HS-5 (cell line): Measurements from ENCODE around the gene RIN3.

Experiments
- DNase-seq: peaks from one replicate; pipeline ENCODE4 v3.0.0-alpha.2; 2012; ENCODE audit warnings: low read depth

The RIN3 gene

DNA sequence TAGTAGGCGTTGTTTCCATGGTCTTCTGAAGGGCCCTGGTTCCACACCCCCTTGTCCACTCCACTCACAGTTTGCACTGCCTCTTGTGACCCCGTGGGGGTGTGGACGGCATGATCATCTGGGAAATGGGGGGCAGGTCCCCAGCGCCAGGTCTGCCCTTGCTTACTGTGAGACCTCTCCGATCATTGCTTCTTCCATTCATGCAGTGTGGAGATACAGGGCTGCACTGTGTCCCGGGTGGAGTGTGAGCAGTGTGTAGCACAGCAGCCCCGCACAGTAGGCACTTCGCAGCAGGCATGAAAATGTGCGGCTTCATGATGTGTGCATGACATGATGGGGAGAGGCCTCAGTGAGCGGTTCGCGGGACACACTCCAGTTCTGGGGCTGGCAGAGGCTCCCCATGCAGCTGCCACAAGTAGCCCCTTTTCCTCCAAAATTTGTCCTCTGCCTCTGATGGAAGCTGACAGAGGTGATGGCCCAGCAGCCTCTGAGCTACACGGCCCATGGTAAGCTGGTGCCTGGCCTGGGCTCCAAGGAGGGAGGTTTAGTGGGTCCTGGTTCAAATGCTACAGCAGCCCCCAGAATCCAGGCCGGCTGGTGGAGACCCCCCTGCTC, 15.0 kb downstream of the RIN3 start:
- no peak for DNase-seq

GRCh38 chr14:92529903-92530302, 16.3 kb downstream of the RIN3 start:
- DNase-seq = no peak

DNA sequence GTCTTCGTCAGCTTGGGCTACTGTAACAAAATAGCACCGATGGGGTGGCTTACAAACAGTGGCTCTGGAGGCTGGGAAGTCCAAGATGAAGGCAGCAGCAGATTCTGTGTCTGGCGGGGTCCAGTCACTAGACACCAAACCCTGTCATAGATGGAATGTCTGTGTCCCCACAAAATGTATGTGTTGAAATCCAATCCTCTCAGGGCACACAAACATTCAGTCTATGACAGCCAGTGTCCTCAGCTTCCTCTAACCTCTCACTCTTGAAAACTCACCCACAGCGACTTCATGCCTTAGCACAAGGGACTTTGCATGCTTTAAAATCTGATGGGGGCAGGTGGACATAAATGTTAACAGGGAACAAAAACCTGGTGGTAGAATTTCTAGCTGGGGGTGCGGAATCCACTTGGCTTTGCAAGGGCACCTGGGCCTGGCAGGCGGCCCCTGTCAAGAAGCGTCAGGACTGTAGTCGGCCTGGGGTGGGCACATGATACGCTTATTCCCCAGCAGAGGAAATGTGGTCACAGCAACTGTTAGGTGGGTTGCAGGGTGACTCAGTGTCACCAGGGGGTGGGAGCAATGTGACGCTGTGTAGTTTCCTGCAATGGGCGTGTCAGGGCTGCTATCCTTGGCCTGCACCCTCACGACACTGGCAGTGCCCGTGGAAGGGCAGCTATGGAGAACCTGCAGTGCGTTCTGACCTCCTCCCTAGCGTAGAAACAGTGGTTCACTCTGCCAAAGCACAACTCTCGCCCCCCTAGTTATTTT, 17.7 kb downstream of the RIN3 start:
- DNase-seq = no peak

DNA sequence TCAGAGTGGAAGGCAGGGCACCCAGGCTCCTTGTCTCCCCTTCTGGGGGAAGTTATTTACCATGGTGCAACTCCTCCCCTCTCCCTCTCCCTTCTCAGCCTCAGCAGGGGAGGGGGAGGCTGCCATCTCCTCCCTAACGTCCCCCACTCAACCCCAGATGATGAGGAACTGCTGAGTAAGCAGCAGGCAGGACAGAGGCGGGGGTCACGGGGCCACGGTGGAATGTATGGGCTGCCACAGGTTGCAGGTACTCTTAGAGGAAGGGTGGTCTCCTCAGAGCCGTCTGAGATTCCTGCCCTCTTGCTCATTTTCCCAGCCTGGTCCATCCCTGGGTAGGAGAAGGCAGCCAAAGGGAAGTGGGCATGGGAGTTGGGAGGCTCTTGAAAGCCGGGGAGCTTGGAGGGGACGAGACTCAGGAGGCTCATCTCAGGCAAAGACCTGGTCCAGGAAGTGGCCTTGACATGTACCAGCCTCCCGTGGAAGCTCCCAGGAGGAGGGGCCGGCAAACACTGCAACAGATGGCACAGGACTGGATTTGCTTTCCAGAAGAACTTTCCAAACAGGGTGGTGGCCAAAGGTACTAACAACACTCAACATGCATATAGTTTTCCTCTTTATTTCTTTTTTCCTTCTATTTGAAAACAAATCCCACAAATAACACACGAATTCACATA, 19.0 kb downstream of the RIN3 start:
- no peak for DNase-seq

- no peak for DNase-seq
Measured at GRCh38 chr14:92534932-92535643, 21.5 kb downstream of the RIN3 start.

- DNase-seq = peak; percentile 68
Measured at GRCh38 chr14:92536231-92536630, 22.6 kb downstream of the RIN3 start.

DNA sequence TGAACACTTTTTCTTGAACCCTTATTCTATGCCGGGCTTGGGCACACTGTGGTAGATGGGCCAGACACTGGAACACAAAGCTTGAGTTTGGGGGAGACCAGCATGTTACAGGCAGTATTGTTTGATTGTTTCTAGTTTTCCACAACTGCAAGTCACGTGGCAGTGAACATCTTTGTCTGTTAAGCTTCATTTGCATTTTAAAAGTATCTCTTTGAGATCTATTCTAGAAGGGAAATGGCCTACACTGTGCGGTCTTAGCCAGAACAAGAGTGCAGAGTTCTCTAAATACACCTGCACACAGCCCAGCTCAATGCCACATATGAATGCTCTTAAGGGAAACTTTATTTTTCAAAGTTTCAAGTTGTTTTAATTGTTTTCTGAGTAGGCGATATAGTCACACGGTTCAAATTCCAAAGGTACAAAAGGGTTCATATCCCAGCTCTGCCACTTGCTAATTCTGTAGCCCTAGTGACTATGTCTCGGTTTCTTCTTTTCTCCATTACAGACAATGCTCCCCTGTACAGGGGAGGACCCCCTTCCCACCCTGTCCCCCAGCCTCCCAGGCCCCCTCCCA, 24.9 kb downstream of the RIN3 start:
- DNase-seq = no peak

GRCh38 chr14:92539419-92539818, 25.8 kb downstream of the RIN3 start:
- DNase-seq = no peak

DNA sequence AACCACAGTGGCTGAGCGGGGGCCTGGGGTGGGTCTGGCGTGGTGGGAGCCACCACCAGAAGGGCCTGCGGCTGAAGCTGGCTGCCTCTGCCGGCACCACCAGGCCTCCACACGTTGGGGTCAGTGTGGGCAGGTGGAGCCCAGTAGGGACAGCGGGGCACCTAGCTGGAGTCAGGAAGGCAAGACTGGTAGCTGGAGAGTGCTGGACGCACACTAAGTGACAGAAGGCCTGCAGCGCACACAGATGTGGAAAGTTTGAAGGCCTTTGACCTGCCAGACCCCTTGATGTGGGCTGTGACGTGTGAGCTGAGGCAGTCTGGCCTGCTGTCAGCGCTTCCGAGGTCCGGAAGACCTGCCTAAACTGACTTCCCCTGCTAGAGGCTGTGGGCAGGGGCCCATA, 26.3 kb downstream of the RIN3 start:
- no peak for DNase-seq

- peak; percentile 93 for DNase-seq
Measured at GRCh38 chr14:92540472-92541048, 27.0 kb downstream of the RIN3 start.

- DNase-seq = no peak
Measured at GRCh38 chr14:92542766-92543554, 29.4 kb downstream of the RIN3 start.

- DNase-seq = no peak
Measured at GRCh38 chr14:92544051-92544720, 30.6 kb downstream of the RIN3 start.

DNA sequence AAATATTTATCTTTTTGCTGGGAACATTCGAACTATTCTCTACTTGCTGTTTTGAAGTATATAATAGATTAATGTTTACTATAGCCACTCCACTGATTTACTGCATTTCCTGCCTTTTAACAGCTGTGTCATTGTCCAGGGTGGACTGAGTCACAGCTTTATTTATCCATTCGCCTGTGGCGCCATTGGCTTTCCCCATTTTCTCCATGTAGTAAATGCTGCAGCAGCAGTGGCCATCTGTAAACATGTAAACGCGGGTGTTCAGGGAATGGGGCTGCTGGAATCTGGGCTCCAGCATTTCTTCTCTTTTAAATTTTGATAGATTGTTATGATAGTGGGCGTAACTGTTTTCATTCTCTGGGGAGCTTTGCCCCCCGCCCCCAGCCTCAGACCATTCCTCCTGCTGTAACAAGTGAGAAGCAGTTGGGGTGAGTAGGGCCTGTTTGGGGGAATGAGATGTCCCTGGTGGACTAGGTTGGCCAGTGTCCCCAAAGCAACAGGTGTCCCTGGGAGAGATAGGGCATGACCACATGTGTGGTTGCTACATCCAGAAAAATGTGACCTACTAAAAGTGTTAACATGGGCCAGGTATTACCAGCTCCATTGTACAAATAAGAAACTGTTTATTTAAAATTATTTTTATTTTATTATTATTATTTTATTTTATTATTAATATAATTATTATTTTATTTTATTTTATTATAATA, 32.9 kb downstream of the RIN3 start:
- no peak for DNase-seq

DNA sequence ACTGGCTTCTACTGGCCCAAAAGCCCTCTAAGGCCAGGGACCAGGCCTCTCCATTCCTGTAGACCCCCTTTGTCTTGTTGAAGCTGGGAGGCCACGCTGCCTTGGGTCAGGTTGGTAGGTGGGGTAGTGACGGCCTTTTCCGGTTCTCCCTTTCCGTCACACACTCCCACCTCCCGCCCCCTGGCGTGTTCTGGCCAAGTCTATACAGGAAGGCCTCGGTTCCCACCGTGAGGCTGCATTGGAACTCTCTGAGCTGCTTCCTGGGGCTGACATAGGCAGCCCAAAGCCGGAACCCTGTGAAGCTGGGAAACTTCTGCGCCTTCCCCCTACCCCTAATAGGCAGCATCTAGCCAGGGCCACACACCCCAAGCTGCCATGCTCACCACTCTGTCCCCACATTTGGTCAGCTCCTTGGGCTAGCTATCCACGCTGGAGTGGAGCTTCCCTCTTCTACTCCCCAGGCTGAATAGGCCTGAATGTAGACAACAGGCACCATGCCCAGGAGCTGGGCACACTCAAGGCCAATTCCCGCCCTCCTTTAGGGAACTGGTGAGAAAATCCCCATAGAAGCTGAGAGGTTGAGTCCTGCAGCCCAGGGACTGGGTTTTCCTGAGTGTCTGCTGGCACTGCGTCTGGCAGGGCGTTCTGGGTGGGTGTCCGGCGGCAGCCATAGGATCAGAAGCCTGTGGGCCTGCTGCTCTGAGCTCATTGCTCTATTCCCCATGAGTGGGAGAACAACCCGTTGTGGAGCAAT, 35.7 kb downstream of the RIN3 start:
- no peak for DNase-seq

DNA sequence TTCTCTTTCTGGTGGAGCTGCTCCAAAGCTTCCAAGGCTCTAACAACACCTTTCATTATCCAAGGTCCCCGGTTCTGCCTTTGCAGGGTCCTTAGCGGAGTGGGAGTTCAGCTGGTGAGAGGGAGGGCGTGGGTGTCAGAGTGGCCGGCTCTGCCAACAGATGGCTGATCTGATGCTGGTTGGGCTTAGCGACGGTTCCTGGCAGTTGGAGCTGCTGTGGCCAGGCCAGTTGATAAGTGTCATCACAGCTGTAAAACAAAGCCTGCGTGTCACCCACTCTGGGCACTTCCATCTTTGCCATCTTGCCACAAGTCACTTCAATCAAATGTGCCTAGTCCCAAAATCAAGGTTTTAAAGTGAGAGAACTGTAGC, 36.3 kb downstream of the RIN3 start:
- no peak for DNase-seq

- DNase-seq = no peak
Measured at GRCh38 chr14:92551044-92551841, 37.7 kb downstream of the RIN3 start.

GRCh38 chr14:92552066-92552465, 38.5 kb downstream of the RIN3 start:
- no peak for DNase-seq

- DNase-seq = no peak
Measured at GRCh38 chr14:92553438-92553837, 39.9 kb downstream of the RIN3 start.
